ENCODE results near the gene RBM19.

Gene RBM19

GRCh38 chr12:113884392-113884791, 81.7 kb downstream of the RBM19 start:
- Histone ChIP-seq H3K27ac (ENCODE audit: low read depth, low read length) (no peak overlapping the region), H3K9ac (ENCODE audit: low read length) (no peak overlapping the region), H3K4me1 (ENCODE audit: insufficient read depth, low read length) (no peaks in the 10 kb centered on the region), H3K36me3 (ENCODE audit: insufficient read depth, low read length) (no peaks in the 10 kb centered on the region), H3K27me3 (ENCODE audit: control insufficient read depth in 1 of 2, insufficient read depth in 2 of 2, low read length in 2 of 2) (no peaks in the 10 kb centered on the region), H3K4me3 (ENCODE audit: low read depth in 1 of 2, low read length in 2 of 2) (no peak overlapping the region), H3K9me3 (ENCODE audit: low read length) (no peaks in the 10 kb centered on the region)

GRCh38 chr12:113882690-113883089, 83.4 kb downstream of the RBM19 start:
- Histone ChIP-seq H3K4me3 (ENCODE audit: low read depth in 1 of 2, low read length in 2 of 2) (no peak overlapping the region), H3K9ac (ENCODE audit: low read length) (no peak overlapping the region), H3K27ac (ENCODE audit: low read depth, low read length) (no peak overlapping the region), H3K9me3 (ENCODE audit: low read length) (no peaks in the 10 kb centered on the region), H3K36me3 (ENCODE audit: insufficient read depth, low read length) (no peaks in the 10 kb centered on the region), H3K27me3 (ENCODE audit: control insufficient read depth in 1 of 2, insufficient read depth in 2 of 2, low read length in 2 of 2) (no peaks in the 10 kb centered on the region), H3K4me1 (ENCODE audit: insufficient read depth, low read length) (no peaks in the 10 kb centered on the region)

GRCh38 chr12:113880988-113881962, 84.8 kb downstream of the RBM19 start:
- no peak overlapping the region for H3K4me3 ChIP-seq (ENCODE audit: low read depth in 1 of 2, low read length in 2 of 2)
- no peak overlapping the region for H3K27ac ChIP-seq (ENCODE audit: low read depth, low read length)
- H3K9me3 ChIP-seq (ENCODE audit: low read length): no peaks in the 10 kb centered on the region

GRCh38 chr12:113880326-113880725, 85.8 kb downstream of the RBM19 start:
- no peak overlapping the region for H3K9ac ChIP-seq (ENCODE audit: low read length)
- no peaks in the 10 kb centered on the region for H3K4me1 ChIP-seq (ENCODE audit: insufficient read depth, low read length)
- no peak overlapping the region for H3K4me3 ChIP-seq (ENCODE audit: low read depth in 1 of 2, low read length in 2 of 2)
- no peaks in the 10 kb centered on the region for H3K27me3 ChIP-seq (ENCODE audit: control insufficient read depth in 1 of 2, insufficient read depth in 2 of 2, low read length in 2 of 2)
- no peaks in the 10 kb centered on the region for H3K9me3 ChIP-seq (ENCODE audit: low read length)
- H3K27ac ChIP-seq (ENCODE audit: low read depth, low read length): no peak overlapping the region
- H3K36me3 ChIP-seq (ENCODE audit: insufficient read depth, low read length): no peaks in the 10 kb centered on the region

More at GRCh38 chr12:113880988-113881962, 84.8 kb downstream of the RBM19 start:
- H3K9ac ChIP-seq (ENCODE audit: low read length): no peak overlapping the region
- H3K27me3 ChIP-seq (ENCODE audit: control insufficient read depth in 1 of 2, insufficient read depth in 2 of 2, low read length in 2 of 2): no peaks in the 10 kb centered on the region
- H3K4me1 ChIP-seq (ENCODE audit: insufficient read depth, low read length): no peaks in the 10 kb centered on the region
- no peaks in the 10 kb centered on the region for H3K36me3 ChIP-seq (ENCODE audit: insufficient read depth, low read length)

DNA sequence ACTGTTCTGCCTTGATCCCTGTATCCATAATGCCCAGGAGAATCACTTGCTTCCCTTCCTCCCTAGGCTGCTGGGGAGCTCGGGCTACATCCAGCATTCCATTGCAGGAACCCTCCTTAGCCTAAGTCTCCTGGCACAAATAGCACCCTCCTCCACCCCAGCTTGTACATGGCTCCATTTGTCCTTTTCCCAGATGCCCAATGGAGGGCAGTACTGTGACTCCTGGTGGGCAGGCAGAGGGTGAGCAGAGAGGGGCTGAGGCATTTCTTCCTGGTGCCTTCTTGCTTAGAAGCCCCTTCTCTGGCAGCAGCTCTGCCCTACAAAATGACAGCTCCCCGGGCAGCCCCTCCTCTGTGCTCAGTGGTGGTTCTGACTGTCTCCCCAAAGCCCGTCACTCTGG, 86.5 kb downstream of the RBM19 start:
- Histone ChIP-seq H3K4me1 (ENCODE audit: insufficient read depth, low read length) (no peaks in the 10 kb centered on the region), H3K36me3 (ENCODE audit: insufficient read depth, low read length) (no peaks in the 10 kb centered on the region), H3K4me3 (ENCODE audit: low read depth in 1 of 2, low read length in 2 of 2) (no peak overlapping the region), H3K27me3 (ENCODE audit: control insufficient read depth in 1 of 2, insufficient read depth in 2 of 2, low read length in 2 of 2) (no peaks in the 10 kb centered on the region), H3K9me3 (ENCODE audit: low read length) (no peaks in the 10 kb centered on the region), H3K27ac (ENCODE audit: low read depth, low read length) (no peak overlapping the region), H3K9ac (ENCODE audit: low read length) (no peak overlapping the region)

GRCh38 chr12:113877607-113878006, 88.5 kb downstream of the RBM19 start:
- no peaks in the 10 kb centered on the region for H3K36me3 ChIP-seq (ENCODE audit: insufficient read depth, low read length)

GRCh38 chr12:113876160-113876559, 90.0 kb downstream of the RBM19 start:
- Histone ChIP-seq H3K9ac (ENCODE audit: low read length) (no peak overlapping the region), H3K4me1 (ENCODE audit: insufficient read depth, low read length) (no peaks in the 10 kb centered on the region), H3K27ac (ENCODE audit: low read depth, low read length) (no peak overlapping the region), H3K36me3 (ENCODE audit: insufficient read depth, low read length) (no peaks in the 10 kb centered on the region), H3K9me3 (ENCODE audit: low read length) (no peaks in the 10 kb centered on the region), H3K4me3 (ENCODE audit: low read depth in 1 of 2, low read length in 2 of 2) (no peak overlapping the region), H3K27me3 (ENCODE audit: control insufficient read depth in 1 of 2, insufficient read depth in 2 of 2, low read length in 2 of 2) (no peaks in the 10 kb centered on the region)

More at GRCh38 chr12:113877607-113878006, 88.5 kb downstream of the RBM19 start:
- no peaks in the 10 kb centered on the region for H3K4me1 ChIP-seq (ENCODE audit: insufficient read depth, low read length)
- no peaks in the 10 kb centered on the region for H3K9me3 ChIP-seq (ENCODE audit: low read length)
- no peaks in the 10 kb centered on the region for H3K27me3 ChIP-seq (ENCODE audit: control insufficient read depth in 1 of 2, insufficient read depth in 2 of 2, low read length in 2 of 2)
- H3K4me3 ChIP-seq (ENCODE audit: low read depth in 1 of 2, low read length in 2 of 2): no peak overlapping the region
- no peak overlapping the region for H3K9ac ChIP-seq (ENCODE audit: low read length)
- H3K27ac ChIP-seq (ENCODE audit: low read depth, low read length): no peak overlapping the region

DNA sequence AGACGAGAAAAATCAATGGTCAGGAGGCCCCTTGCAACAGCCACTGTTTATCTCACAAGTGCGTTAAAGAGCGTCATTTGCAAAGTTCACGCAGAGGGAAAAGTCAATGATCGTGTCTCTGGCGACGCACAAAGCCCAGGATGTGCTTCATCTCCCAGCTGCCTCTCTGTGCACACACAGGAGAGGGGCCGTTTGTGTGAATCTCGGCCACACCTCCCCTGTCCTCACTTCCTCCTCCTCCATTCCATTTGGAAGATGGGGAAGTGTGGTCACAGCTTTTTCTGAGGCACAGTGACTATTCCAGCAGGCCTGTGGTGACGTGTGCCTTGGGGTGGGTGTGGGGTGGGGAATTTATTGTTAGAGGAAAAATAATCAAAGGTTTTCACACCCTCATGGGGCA, 90.4 kb downstream of the RBM19 start:
- Histone ChIP-seq H3K36me3 (ENCODE audit: insufficient read depth, low read length) (no peaks in the 10 kb centered on the region), H3K4me3 (ENCODE audit: low read depth in 1 of 2, low read length in 2 of 2) (no peak overlapping the region), H3K9me3 (ENCODE audit: low read length) (no peaks in the 10 kb centered on the region), H3K27ac (ENCODE audit: low read depth, low read length) (no peak overlapping the region), H3K9ac (ENCODE audit: low read length) (no peak overlapping the region), H3K4me1 (ENCODE audit: insufficient read depth, low read length) (no peaks in the 10 kb centered on the region), H3K27me3 (ENCODE audit: control insufficient read depth in 1 of 2, insufficient read depth in 2 of 2, low read length in 2 of 2) (no peaks in the 10 kb centered on the region)

- no peak overlapping the region for H3K27ac ChIP-seq (ENCODE audit: low read depth, low read length)
- H3K9me3 ChIP-seq (ENCODE audit: low read length): no peaks in the 10 kb centered on the region
- no peaks in the 10 kb centered on the region for H3K36me3 ChIP-seq (ENCODE audit: insufficient read depth, low read length)
Measured at GRCh38 chr12:113874999-113875561, 91.0 kb downstream of the RBM19 start.

GRCh38 chr12:113874326-113874725, 91.8 kb downstream of the RBM19 start:
- Histone ChIP-seq H3K4me1 (ENCODE audit: insufficient read depth, low read length) (no peaks in the 10 kb centered on the region), H3K4me3 (ENCODE audit: low read depth in 1 of 2, low read length in 2 of 2) (no peak overlapping the region), H3K36me3 (ENCODE audit: insufficient read depth, low read length) (no peaks in the 10 kb centered on the region)

More at GRCh38 chr12:113874999-113875561, 91.0 kb downstream of the RBM19 start:
- H3K27me3 ChIP-seq (ENCODE audit: control insufficient read depth in 1 of 2, insufficient read depth in 2 of 2, low read length in 2 of 2): no peaks in the 10 kb centered on the region
- no peak overlapping the region for H3K9ac ChIP-seq (ENCODE audit: low read length)
- H3K4me1 ChIP-seq (ENCODE audit: insufficient read depth, low read length): no peaks in the 10 kb centered on the region
- H3K4me3 ChIP-seq (ENCODE audit: low read depth in 1 of 2, low read length in 2 of 2): no peak overlapping the region

DNA sequence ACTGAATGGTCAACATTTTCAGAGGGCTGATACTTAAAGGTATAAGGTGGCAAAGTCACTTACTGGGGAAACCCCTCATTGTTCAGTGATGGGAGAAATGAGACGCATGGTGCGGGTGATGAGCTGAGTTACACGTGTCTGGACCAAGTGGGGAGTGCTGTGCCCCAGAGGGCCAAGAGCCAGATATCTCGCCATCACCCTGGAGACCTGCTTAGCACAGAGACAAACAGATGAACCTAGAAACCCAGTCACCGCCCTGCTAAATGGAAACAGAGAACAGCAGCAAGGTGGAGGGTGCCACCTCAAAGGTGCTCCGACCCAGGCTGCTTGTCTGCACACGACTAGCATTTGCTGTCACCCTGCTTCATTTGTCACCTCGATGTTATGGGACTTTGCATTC, 92.4 kb downstream of the RBM19 start:
- no peak overlapping the region for H3K4me3 ChIP-seq (ENCODE audit: low read depth in 1 of 2, low read length in 2 of 2)
- no peaks in the 10 kb centered on the region for H3K36me3 ChIP-seq (ENCODE audit: insufficient read depth, low read length)
- H3K9me3 ChIP-seq (ENCODE audit: low read length): no peaks in the 10 kb centered on the region
- no peaks in the 10 kb centered on the region for H3K27me3 ChIP-seq (ENCODE audit: control insufficient read depth in 1 of 2, insufficient read depth in 2 of 2, low read length in 2 of 2)
- H3K9ac ChIP-seq (ENCODE audit: low read length): no peak overlapping the region
- no peaks in the 10 kb centered on the region for H3K4me1 ChIP-seq (ENCODE audit: insufficient read depth, low read length)
- no peak overlapping the region for H3K27ac ChIP-seq (ENCODE audit: low read depth, low read length)

More at GRCh38 chr12:113874326-113874725, 91.8 kb downstream of the RBM19 start:
- no peaks in the 10 kb centered on the region for H3K27me3 ChIP-seq (ENCODE audit: control insufficient read depth in 1 of 2, insufficient read depth in 2 of 2, low read length in 2 of 2)
- H3K9me3 ChIP-seq (ENCODE audit: low read length): no peaks in the 10 kb centered on the region
- no peak overlapping the region for H3K27ac ChIP-seq (ENCODE audit: low read depth, low read length)
- no peak overlapping the region for H3K9ac ChIP-seq (ENCODE audit: low read length)
